Measurements from ENCODE around the gene RNF225. TPM values are rescaled to one million over a fixed set of nuclear protein-coding genes. Genes with fewer than 3 reads are reported as not detected.

RNF225 gene
- total RNA-seq, 1 experiment from 2014 or later, result 1.8 TPM

- peak; percentile 77; the same call in 1 of the 2 replicates for TF ChIP-seq ARID4B (CRISPR knock-in tag; IDR thresholded peaks at IDR 0.05; ENCODE audit: borderline replicate concordance)
- TF ChIP-seq ZNF423 (CRISPR knock-in tag; IDR thresholded peaks at IDR 0.05), result no peak
- no peak for TF ChIP-seq AFF4 (CRISPR knock-in tag; IDR thresholded peaks at IDR 0.05; ENCODE audit: borderline replicate concordance)
- TF ChIP-seq OVOL2 (CRISPR knock-in tag; IDR thresholded peaks at IDR 0.05; ENCODE audit: borderline replicate concordance), result no peak
- TF ChIP-seq ATF1 (CRISPR knock-in tag; IDR thresholded peaks at IDR 0.05), result no peak
- no peak for TF ChIP-seq NFATC4 (CRISPR knock-in tag; IDR thresholded peaks at IDR 0.05)
- no peak for TF ChIP-seq TEAD4 (CRISPR knock-in tag; IDR thresholded peaks at IDR 0.05)
- no peak for TF ChIP-seq ESRRA (CRISPR knock-in tag; IDR thresholded peaks at IDR 0.05; ENCODE audit: borderline replicate concordance)
- TF ChIP-seq ATF6 (CRISPR knock-in tag; IDR thresholded peaks at IDR 0.05), result no peak
- TF ChIP-seq SP1 (CRISPR knock-in tag; conservative IDR thresholded peaks at IDR 0.05), result 0 out of 2 replicates have a peak, but pooled peaks have one; percentile 54
- no peak for TF ChIP-seq ATF3 (CRISPR knock-in tag; conservative IDR thresholded peaks at IDR 0.05)
- TF ChIP-seq PRDM15 (CRISPR knock-in tag; IDR thresholded peaks at IDR 0.05), result 0 out of 2 replicates have a peak, but pooled peaks have one; percentile 45
- TF ChIP-seq ELF4 (CRISPR knock-in tag; IDR thresholded peaks at IDR 0.05; ENCODE audit: low read depth), result 0 out of 2 replicates have a peak, but pooled peaks have one; percentile 43
- TF ChIP-seq SMAD4 (CRISPR knock-in tag; IDR thresholded peaks at IDR 0.05), result no peak
- TF ChIP-seq ZNF281 (CRISPR knock-in tag; IDR thresholded peaks at IDR 0.05), result no peak
- no peak for TF ChIP-seq ZNF416 (CRISPR knock-in tag; IDR thresholded peaks at IDR 0.05)
- TF ChIP-seq ZNF512 (CRISPR knock-in tag; IDR thresholded peaks at IDR 0.05; ENCODE audit: borderline replicate concordance), result no peak
- no peak for TF ChIP-seq CDX4 (CRISPR knock-in tag; IDR thresholded peaks at IDR 0.05; ENCODE audit: borderline replicate concordance)
Observed at GRCh38 chr19:58362272-58362994, 33.0 kb upstream of the RNF225 start, which contains the start of gene ZNF497 (continued).
